Kidney (tissue), 14 donors: ENCODE measurements around the gene MLEC. TPM values are rescaled to one million over a fixed set of nuclear protein-coding genes. Genes with fewer than 3 reads are reported as not detected.

Experiments used
- DNase-seq, 5 donors: peaks; one replicate each; pipeline ENCODE4 v3.0.0-alpha.2; 2013 to 2020
- FAIRE-seq: peaks from 2 replicates; lab custom pipeline; 2012; peaks lifted over from hg19 to GRCh38; lab: Jason Lieb, UNC
- H3K27ac ChIP-seq, 2 donors: one replicate each; pipeline ENCODE4 v1.7.0; 2013; ENCODE audit warnings: low read depth in 2 of 2, low read length in 2 of 2, inconsistent platforms in 1 of 2
- H3K27me3 ChIP-seq: one replicate; pipeline ENCODE4 v1.7.1; 2013; ENCODE audit warnings: low read length, inconsistent platforms; ENCODE audit not compliant: control insufficient read depth, insufficient read depth
- H3K36me3 ChIP-seq, 3 donors: one replicate each; pipeline versions ENCODE4 v1.7.0 to v1.7.1; 2013; ENCODE audit warnings: low read length in 3 of 3, control low read depth in 1 of 3, inconsistent platforms in 1 of 3; ENCODE audit not compliant: insufficient read depth in 3 of 3, control insufficient read depth in 2 of 3
- H3K4me1 ChIP-seq, 3 donors: one replicate each; pipeline versions ENCODE4 v1.7.0 to v1.7.1; 2013; ENCODE audit warnings: low read length in 3 of 3, inconsistent platforms in 1 of 3, low read depth in 1 of 3; ENCODE audit not compliant: control insufficient read depth in 2 of 3, insufficient read depth in 2 of 3
- H3K4me3 ChIP-seq, 3 donors: one replicate each; pipeline versions ENCODE4 v1.7.0 to v1.8.1; 2013; ENCODE audit warnings: low read length in 3 of 3, control low read depth in 1 of 3, inconsistent platforms in 1 of 3
- H3K9ac ChIP-seq, 3 donors: one replicate each; pipeline versions ENCODE4 v1.7.0 to v1.7.1; 2013; ENCODE audit warnings: low read length in 3 of 3, control low read depth in 1 of 3, inconsistent platforms in 1 of 3
- H3K9me3 ChIP-seq, 3 donors: one replicate each; pipeline versions ENCODE4 v1.7.0 to v1.7.1; 2013; ENCODE audit warnings: low read length in 3 of 3, control low read depth in 1 of 3, inconsistent platforms in 1 of 3; ENCODE audit not compliant: control insufficient read depth in 2 of 3, insufficient read depth in 1 of 3
- CTCF ChIP-seq: IDR thresholded peaks from 3 replicates; pipeline ENCODE4 v1.5.1; 2012; ENCODE audit warnings: mild to moderate bottlenecking, moderate library complexity, borderline replicate concordance; ENCODE audit not compliant: insufficient read depth; ENCODE audit errors: extremely low read depth
- intact Hi-C: fragments of 100-400 bp; cut with DNase I; formaldehyde crosslinking; loops from one replicate; pipeline ENCODE4 v1.11.1; 2022
- polyA plus RNA-seq: library from polyadenylated mRNA; stranded (reverse); fragments of 350-450 nt; fragmentation: Illumina TruSeq; extraction: RNeasy Lipid Tissue Mini Kit (QIAGEN cat#74804); gene quantifications from one replicate; pipeline ENCODE4 v1.2.3, GENCODE V29; 2014; ENCODE audit warnings: low read depth, low replicate concordance; ENCODE audit not compliant: insufficient read depth
- total RNA-seq: library from RNA; stranded (reverse); fragmentation: NEBNext Ultra II Directional; extraction: Animal tissue kit (Norgen Biotek cat#: 25700); gene quantifications from one replicate; pipeline ENCODE4 v1.2.1, GENCODE V29; 2021
- donor health status: control.
- donor health status: control.
- donor health status: control.
- donor health status: control.
- donor health status: control.
- donor health status: DM: yes; HTN: yes; CAD: no.
- donor health status: Normal renal cell carcinoma (clear cell type).

Gene MLEC
- total and polyA plus RNA-seq, 2 donors from 2014 or later = 60.3 to 146 TPM

GRCh38 chr12:120690978-120691377 lies 4.0 kb downstream of the MLEC start:
- H3K27me3 ChIP-seq = no peaks in the 10 kb centered on the region
- peaks cover 9 to 36% (median 32%) of the 10 kb centered on the region in 3 donors for H3K4me1 ChIP-seq
- peaks cover 11 to 18% (median 16%) of the 10 kb centered on the region in 3 donors for H3K36me3 ChIP-seq
- no peak overlapping the region for H3K9ac ChIP-seq
- DNase-seq (no peak), FAIRE-seq (no peak)
- intact Hi-C loops = no loop called here
- H3K27ac ChIP-seq = no peak overlapping the region
- H3K9me3 ChIP-seq = no peaks in the 10 kb centered on the region
- H3K4me3 ChIP-seq = no peak overlapping the region
- no peak for TF ChIP-seq CTCF

GRCh38 chr12:120692524-120693033 lies 5.6 kb downstream of the MLEC start:
- H3K9me3 ChIP-seq = no peaks in the 10 kb centered on the region
- FAIRE-seq (no peak), DNase-seq (no peak)
- H3K27me3 ChIP-seq = no peaks in the 10 kb centered on the region
- H3K36me3 ChIP-seq = peaks cover 11 to 26% (median 25%) of the 10 kb centered on the region in 3 donors
- intact Hi-C loops = no loop called here
- H3K27ac ChIP-seq = no peak overlapping the region
- H3K4me1 ChIP-seq = peaks cover 9 to 38% (median 38%) of the 10 kb centered on the region in 3 donors
- no peak for TF ChIP-seq CTCF
- no peak overlapping the region for H3K9ac ChIP-seq
- no peak overlapping the region for H3K4me3 ChIP-seq

GRCh38 chr12:120693848-120694247 lies 6.9 kb downstream of the MLEC start:
- Histone ChIP-seq H3K4me1 (peaks cover 4 to 35% (median 30%) of the 10 kb centered on the region in 3 donors), H3K36me3 (peaks cover 14 to 33% (median 28%) of the 10 kb centered on the region in 3 donors)
- intact Hi-C loops = no loop called here

More at GRCh38 chr12:120693848-120694247, 6.9 kb downstream of the MLEC start:
- TF ChIP-seq CTCF = no peak
- H3K9ac ChIP-seq = no peak overlapping the region
- H3K27ac ChIP-seq = no peak overlapping the region
- no peak overlapping the region for H3K4me3 ChIP-seq
- DNase-seq = no peak
- FAIRE-seq = no peak
- H3K27me3 ChIP-seq = no peaks in the 10 kb centered on the region
- no peaks in the 10 kb centered on the region for H3K9me3 ChIP-seq
